GM19467 (cell line): ENCODE measurements around the gene MYOM1.

ENCODE experiments used
- ATAC-seq: cut with Tn5 transposase; IDR thresholded peaks from one replicate; pipeline ENCODE4 v1.9.1; 2021; ENCODE audit warnings: mild to moderate bottlenecking, moderate library complexity; ENCODE audit not compliant: unreplicated experiment

The MYOM1 gene

DNA sequence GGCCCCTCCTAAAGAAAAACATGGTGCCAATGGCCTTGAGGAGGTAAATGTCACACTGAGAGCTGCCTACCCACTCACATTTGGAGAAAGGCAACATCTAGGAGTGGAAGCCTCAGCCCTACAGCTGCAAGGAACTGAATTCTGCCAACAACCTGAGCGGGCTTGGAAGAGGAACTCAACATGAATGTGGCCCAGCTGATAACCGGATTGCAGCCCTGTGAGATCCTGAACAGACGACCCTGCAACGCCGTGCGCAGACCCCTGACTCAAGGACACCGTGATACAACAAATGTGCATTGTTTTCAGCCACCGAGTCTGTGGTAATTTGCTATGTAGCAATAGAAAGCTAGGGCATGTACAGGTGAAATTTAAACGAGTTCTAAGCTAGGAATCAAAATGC lies 99.4 kb downstream of the MYOM1 start:
- no peak for ATAC-seq

DNA sequence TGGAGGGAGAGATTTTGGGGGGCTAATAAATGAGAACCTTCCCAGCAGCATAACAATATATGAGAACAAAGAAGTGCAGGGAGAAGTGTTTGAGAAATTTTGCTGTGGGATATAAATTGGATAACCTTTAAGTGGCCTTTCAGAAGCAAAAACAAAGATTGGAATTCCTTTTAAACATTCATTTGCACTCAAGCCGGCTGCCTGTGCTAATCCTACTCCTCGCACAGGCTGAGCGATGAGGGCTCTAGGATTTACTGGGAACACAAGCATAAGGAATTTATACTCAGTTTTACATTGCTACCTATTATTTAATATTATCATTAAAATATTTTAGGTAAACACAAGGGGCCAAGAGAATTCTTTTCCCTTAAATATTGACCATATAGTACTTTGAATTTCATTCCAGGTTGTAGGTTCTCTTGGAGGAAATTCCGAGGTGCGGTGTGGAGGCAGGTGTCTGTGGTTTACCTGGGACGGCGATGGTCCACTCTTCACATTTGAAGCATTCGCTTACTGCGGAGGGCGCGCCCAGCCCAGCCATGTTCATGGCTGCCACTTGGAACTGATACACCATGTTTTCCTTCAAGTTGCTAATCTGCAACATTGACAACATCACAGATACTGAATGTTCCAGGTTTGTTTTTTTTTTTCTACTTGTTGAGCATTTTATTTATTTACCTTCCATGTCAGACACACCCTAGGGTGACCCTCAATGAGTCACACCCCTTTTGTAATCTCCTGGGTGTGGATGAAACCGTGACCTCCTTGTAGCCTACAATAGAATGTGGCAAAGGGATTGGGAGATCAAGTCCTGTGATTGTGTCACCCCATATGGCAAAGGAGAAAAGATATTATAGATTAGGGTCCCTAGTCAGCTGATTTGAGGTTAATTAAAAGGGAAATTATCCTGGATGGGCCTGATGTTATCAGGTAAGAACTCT lies 100.1 kb downstream of the MYOM1 start:
- ATAC-seq: no peak

GRCh38 chr18:3118195-3119010 lies 101.4 kb downstream of the MYOM1 start:
- no peak for ATAC-seq

- ATAC-seq: no peak
Measured at GRCh38 chr18:3117493-3118192, 102.1 kb downstream of the MYOM1 start.

DNA sequence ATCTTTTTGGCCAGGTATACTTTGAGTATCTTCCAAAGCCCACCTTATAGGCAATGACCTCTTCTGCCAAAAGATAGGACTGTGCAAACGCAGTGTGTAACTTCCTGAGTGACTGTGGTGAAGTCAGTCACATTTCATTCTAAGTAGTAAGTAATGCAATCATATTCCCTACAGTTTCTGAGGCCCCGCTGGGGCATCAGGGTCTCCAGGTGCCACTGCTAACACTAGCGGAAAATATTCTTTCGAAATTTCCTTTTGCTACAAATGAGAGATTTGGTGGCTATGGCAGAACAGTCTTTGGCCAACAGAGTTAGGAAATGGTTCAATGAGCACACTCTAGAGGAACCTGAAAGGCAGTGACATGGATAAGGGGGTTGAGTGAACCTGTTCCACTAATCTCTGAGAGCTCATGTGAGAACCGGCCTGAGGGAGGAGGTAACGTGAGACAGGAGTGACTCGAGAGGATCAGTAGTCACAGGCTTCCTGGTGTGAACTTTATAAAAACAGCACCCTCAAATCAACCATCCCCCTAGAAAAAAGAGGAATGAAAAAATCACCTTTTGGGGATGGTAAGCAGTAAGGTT lies 104.2 kb downstream of the MYOM1 start:
- ATAC-seq: no peak

GRCh38 chr18:3114451-3114850 lies 105.3 kb downstream of the MYOM1 start:
- no peak for ATAC-seq

DNA sequence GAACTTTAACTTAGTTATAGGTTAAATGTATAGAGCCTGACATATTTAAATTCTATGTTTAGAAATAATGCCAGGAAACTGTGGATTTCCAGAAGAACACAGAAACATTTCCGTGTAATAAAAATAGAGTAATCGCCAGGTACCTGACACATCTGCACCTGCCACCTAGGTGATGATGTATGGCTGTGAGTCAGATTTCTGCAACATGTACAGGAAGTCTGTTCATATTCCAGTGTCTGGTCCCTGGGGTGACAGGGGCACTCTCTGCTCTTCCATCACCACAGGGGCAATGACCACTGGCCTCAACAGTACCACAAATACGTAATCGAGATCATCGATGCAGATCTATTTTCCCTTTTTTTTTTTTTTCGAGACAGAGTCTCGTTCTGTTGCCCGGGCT lies 105.7 kb downstream of the MYOM1 start:
- ATAC-seq: no peak

DNA sequence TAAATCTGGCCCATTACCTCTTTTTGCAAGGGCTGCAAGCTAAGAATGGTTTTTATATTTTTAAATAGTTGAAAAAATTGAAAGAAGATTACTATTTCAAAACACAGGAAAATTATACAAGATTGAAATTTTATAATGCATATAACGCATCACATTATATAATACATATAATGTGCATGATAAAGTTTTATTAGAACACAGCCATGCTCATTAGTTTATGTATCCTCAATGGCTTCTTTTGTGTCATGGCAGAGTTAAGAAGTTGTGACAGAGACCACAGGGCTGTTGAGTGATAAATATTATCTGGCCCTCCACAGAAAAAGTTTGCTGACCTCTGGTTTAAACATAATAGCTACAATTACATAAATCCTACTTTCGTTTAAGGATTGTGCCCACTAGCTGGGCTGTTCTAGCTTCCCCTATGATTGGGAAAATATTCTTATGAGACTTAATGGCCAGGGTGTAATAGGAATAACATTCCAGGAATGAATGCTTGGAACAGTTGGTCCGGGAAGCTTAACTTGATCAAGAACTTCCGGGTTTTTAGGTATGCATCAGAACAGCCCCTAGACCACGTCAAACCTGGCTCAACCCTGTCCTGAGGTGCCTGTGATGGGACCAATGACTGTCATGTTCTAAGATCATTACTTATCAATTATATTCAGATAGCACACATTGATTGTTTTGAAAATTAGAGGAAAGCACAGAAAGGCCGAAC lies 108.1 kb downstream of the MYOM1 start:
- no peak for ATAC-seq

- no peak for ATAC-seq
Measured at GRCh38 chr18:3110034-3110752, 109.6 kb downstream of the MYOM1 start.

GRCh38 chr18:3107740-3108151 lies 112.0 kb downstream of the MYOM1 start:
- ATAC-seq: no peak

- no peak for ATAC-seq
Measured at GRCh38 chr18:3104190-3105054, 115.3 kb downstream of the MYOM1 start.

DNA sequence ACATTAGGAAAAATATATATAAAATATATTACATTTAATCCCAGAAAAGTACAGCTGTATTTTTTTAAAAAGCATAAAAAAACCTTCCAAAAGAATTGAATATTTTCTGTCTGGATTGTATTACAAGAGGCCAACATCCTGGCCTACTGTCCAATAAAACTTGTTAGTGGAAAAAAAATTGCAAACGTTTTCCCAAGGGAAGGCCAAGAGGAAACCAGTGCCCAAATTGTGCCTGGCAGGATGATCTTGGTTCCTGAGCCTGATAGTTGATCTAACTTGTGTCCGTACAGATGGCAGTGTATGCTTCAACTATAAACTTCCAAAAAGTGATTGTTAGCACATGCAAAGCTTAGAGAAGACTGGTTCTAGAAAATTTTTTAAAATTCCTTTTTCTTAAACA lies 116.2 kb downstream of the MYOM1 start:
- ATAC-seq: no peak

DNA sequence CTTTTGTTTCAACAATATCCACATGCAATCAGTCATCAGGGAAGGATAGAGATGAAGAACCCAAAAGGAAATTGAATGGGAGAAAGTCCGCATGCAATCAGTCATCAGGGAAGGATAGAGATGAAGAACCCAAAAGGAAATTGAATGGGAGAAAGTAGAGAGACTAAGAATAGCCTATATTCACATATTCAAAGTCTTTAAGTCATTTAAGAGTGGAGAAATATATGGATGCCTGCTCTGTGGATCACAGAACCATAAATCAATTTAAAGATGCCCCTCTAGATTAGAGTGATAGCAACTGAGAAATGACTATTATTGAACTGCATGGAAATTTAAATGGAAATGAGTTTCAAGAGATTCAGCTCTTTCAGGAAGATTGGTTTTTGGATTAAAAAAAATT lies 116.8 kb downstream of the MYOM1 start:
- no peak for ATAC-seq

DNA sequence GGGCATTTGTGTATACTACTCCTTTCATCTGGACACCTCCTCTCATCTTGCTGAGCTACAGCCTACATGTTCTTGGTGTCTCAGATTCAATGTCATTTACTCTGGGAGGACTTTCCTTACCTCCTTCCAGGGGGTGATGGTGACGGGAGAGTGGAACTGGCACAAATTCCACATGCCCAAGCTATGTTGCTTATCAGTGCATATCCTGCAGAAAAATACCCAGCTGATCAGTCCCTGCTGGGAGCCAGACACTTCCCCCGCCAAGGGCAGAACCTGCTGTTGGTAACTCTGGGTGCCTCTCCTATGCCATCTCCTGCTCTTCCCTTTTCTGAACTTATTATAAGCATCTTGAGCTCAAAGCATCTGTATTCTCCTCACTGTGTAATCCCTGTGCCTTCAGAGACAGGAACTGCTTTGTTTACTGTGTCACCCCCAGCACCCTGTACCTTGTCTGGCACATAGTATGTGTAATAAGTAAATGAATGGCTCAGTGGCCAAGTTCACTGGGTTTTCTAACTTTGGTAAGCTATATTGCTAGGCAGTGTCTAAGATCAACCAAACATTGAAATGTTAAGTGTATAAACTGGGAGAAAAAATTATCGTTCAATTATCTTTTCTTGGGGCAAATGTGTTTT lies 119.2 kb downstream of the MYOM1 start:
- ATAC-seq: no peak

GRCh38 chr18:3099327-3099726 lies 120.4 kb downstream of the MYOM1 start:
- no peak for ATAC-seq

- ATAC-seq: no peak
Measured at GRCh38 chr18:3097082-3097481, 122.7 kb downstream of the MYOM1 start.

DNA sequence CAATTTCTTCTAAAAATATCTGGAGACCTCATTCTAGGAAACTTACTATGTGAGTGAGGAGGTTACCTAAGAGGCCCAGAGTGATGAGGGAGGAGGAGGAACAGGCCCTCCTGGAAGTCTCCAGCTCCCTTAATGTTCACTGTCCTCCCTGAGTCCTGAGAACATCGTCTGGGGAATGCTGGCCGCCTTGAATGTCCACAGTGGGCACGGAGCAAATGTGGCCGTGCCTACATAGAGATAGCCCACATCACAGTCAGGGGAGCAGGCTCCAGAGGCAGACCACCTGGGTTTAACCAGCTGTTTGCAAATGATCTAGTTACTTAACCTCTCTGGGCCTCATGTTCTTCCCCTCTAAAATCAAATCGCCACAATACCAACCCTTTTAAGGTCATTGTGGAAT lies 123.8 kb downstream of the MYOM1 start:
- no peak for ATAC-seq

DNA sequence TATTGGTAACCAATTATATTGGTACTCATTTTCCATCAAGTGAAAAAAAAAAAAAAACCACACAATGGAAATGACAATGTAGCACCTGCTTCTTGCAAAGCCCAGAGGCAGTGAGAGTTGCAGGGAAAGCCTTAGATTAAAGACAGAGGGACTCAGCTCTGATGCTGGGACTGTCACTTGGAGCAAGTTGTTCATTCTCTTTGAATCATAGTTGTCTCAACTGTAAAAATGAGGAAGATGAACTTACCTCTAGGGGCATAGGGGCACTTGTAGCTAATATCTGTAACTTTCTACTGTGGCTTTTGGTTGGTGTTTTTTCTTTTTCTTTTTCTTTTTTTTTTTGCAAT lies 125.5 kb downstream of the MYOM1 start:
- ATAC-seq: no peak
